SU-DHL-6 (cell line): ENCODE measurements around the gene GP9.

Experiments
- H2AFZ ChIP-seq: fragments of 200-600 bp; sonication (generic); 2 replicates; pipeline ENCODE4 v1.6.1; 2014; ENCODE audit warnings: low read depth, mild to moderate bottlenecking, moderate library complexity, mixed read lengths, antibody characterized with exemption, low read length; ENCODE audit not compliant: severe bottlenecking
- H3F3A ChIP-seq: fragments of 200-600 bp; shearing (Covaris generic); 2 replicates; pipeline ENCODE4 v1.6.0; 2016; ENCODE audit warnings: antibody characterized with exemption, mild to moderate bottlenecking; ENCODE audit not compliant: insufficient read depth
- H3K27ac ChIP-seq: fragments of 200-600 bp; sonication (generic); 2 replicates; pipeline ENCODE4 v1.5.1; 2016; ENCODE audit warnings: low read depth, mild to moderate bottlenecking, low read length, moderate library complexity, mixed read lengths
- H3K27me3 ChIP-seq: fragments of 200-600 bp; sonication (generic), shearing (Covaris generic); 2 replicates; pipeline ENCODE4 v1.6.0; 2014; ENCODE audit warnings: mild to moderate bottlenecking, low read length
- H3K36me3 ChIP-seq: fragments of 200-600 bp; sonication (generic); 2 replicates; pipeline ENCODE4 v1.6.1; 2014; ENCODE audit warnings: mild to moderate bottlenecking, low read length, mixed read lengths
- H3K4me2 ChIP-seq: fragments of 300-600, 200-600 bp; shearing (Covaris generic), sonication (generic); 2 replicates; pipeline ENCODE4 v1.6.0; 2014; ENCODE audit warnings: low read length, low read depth, mild to moderate bottlenecking; ENCODE audit not compliant: poor library complexity, severe bottlenecking
- H3K4me3 ChIP-seq: fragments of 200-600 bp; sonication (generic); 2 replicates; pipeline ENCODE4 v1.5.1; 2014; ENCODE audit warnings: antibody characterized with exemption, low read length, mild to moderate bottlenecking, mixed read lengths; ENCODE audit not compliant: insufficient read depth, poor library complexity, severe bottlenecking
- H3K79me2 ChIP-seq: fragments of 200-600 bp; sonication (generic); 2 replicates; pipeline ENCODE4 v1.6.1; 2014; ENCODE audit warnings: mild to moderate bottlenecking, low read length, moderate library complexity; ENCODE audit not compliant: insufficient read depth
- H3K9ac ChIP-seq: fragments of 200-600 bp; sonication (generic); 2 replicates; pipeline ENCODE4 v1.7.0; 2014; ENCODE audit warnings: mild to moderate bottlenecking, low read length
- H3K9me2 ChIP-seq: fragments of 200-600 bp; sonication (generic); replicated peaks from 2 replicates; pipeline ENCODE4 v1.6.1; 2014; ENCODE audit warnings: low read length; ENCODE audit not compliant: insufficient read depth
- H3K9me3 ChIP-seq: fragments of 200-600 bp; sonication (generic); 2 replicates; pipeline ENCODE4 v1.6.1; 2014; ENCODE audit warnings: low read length, mixed read lengths; ENCODE audit not compliant: insufficient read depth
- H4K20me1 ChIP-seq: fragments of 200-600 bp; sonication (generic); 2 replicates; pipeline ENCODE4 v1.6.1; 2014; ENCODE audit warnings: low read depth, mild to moderate bottlenecking, antibody characterized with exemption, low read length, moderate library complexity, mixed read lengths
- CTCF ChIP-seq: fragments of 200-600 bp; sonication (generic); IDR thresholded peaks from one replicate; pipeline ENCODE4 v1.5.1; 2017; ENCODE audit warnings: antibody characterized with exemption, mild to moderate bottlenecking, low read length, moderate library complexity; ENCODE audit not compliant: insufficient read depth, poor library complexity, severe bottlenecking
- EZH2phosphoT487 ChIP-seq: fragments of 200-600 bp; sonication (generic), shearing (Covaris generic); conservative IDR thresholded peaks from 2 replicates; pipeline ENCODE4 v1.6.1; 2018; ENCODE audit warnings: mild to moderate bottlenecking, antibody characterized with exemption, low read length, moderate library complexity, mixed read lengths

Gene GP9

DNA sequence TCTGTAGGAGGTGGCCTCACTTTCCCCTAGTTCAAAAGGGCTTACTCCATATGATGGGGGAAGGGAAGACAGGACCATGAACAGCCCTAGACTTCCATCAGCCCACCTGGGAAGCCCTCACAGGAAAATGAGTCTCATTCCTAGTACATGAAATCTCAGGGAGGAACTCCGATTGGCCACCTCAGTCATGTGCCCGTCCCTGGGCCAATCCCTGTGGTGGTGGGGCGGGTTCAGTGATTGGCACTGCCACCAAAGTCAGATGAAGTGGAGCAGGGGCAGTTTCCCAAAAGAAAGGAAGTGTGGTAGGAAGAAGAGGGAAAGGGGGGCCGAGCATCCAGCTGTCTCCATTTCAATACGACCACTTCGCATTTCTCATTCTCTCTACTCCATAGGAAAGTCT is 25.9 kb upstream of the GP9 start:
- Histone ChIP-seq H3K4me3 (no peak overlapping the region), H3K4me2 (no peak overlapping the region), H3K9me3 (no peaks in the 10 kb centered on the region), H3K9ac (no peak overlapping the region), H3F3A (no peaks in the 10 kb centered on the region), H3K27ac (no peak overlapping the region), H3K79me2 (no peaks in the 10 kb centered on the region), H3K36me3 (no peaks in the 10 kb centered on the region), H4K20me1 (no peaks in the 10 kb centered on the region), H3K27me3 (no peaks in the 10 kb centered on the region), H2AFZ (no peak overlapping the region), H3K9me2 (no peaks in the 10 kb centered on the region)
- TF ChIP-seq CTCF: no peak
- no peak for TF ChIP-seq EZH2phosphoT487

DNA sequence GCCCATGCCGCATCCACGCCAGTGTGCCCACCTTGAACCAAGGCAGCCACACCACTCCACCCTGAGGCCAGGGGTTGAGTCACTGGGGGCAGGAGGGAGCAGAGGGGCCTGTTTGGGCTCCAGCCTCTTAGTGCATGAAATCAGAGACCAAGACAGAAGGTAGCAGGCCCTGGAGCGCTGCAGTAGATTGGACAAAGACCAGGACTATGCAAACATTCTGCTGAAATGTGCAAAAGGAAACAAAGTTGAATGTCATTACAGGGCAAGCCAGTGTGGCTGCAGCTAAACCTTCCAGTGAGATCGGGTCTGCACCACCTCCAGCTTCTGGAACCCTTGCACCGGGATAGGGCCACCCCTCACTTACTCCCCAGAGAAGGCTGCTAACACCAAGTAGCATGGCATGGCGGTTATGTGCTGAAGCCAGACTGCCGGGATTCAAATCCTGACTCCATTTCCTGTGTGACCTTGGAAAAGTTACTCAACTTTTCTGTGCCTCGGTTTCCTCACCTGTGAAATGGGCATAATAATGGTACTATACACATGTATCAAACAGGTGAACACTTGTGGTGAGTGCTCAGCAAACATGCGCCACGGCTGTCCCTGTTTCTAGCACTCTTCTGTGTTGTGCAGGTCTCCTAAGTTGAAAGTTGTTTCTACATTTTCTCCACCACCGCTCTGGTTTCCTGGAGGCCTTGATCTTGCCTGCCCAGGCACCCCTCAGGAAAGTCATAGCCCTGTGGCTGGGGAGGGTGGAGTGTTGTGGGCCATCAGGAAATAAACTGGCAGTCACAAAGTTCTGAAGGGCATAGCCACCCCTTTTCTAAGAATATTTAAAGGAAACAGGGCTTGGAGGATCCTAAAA is 25.0 kb upstream of the GP9 start:
- no peaks in the 10 kb centered on the region for H3K9me2 ChIP-seq
- no peak overlapping the region for H3K4me2 ChIP-seq
- no peaks in the 10 kb centered on the region for H3F3A ChIP-seq
- no peaks in the 10 kb centered on the region for H4K20me1 ChIP-seq
- TF ChIP-seq EZH2phosphoT487 (no peak), CTCF (no peak)
- H2AFZ ChIP-seq: no peak overlapping the region
- H3K4me3 ChIP-seq: no peak overlapping the region
- no peaks in the 10 kb centered on the region for H3K27me3 ChIP-seq
- no peaks in the 10 kb centered on the region for H3K36me3 ChIP-seq
- H3K27ac ChIP-seq: no peak overlapping the region
- H3K9ac ChIP-seq: no peak overlapping the region
- H3K9me3 ChIP-seq: no peaks in the 10 kb centered on the region
- H3K79me2 ChIP-seq: no peaks in the 10 kb centered on the region

DNA sequence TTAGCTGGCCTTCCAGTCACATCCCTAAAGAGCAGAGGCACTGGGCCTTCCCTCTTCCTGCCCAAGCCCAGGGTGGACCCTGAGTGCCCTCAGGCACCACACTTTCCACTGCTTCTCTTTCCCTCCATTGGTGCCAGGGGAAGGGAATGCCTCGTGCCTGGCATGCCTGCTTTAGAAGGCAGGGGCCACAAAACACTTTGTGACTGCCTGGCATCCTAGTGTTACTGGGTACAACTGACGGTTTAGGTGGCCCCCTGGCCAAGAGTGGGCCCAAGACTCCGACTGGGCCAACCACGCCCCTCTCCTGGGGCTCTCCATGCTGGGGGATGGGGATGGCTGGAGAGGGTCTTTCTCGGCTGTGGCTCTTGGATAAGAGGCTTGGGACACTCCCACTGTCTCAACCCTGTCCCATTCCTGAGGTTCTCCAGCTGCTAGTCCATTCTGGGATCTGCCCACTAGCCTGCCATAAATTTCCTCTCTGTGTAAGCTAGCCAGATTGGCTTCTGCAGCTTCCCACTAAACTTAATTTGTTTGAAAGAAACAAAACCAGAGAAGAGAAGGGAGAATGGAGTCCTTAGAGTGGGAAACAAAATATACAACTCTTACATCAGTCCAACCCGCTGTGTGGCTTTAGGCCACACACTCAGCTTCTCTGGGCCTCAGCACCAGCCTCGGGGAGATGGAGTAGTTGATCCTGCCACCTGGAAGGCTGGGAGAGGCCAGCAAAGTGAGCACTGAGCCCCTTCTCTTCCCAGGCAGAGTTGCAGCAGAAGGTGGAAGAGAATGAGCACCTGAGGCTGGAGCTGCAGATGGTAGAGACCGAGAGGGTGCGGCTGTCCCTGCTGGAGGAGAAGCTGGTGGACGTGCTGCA is 24.1 kb upstream of the GP9 start:
- H3K9ac ChIP-seq: no peak overlapping the region
- H3K27me3 ChIP-seq: no peaks in the 10 kb centered on the region
- no peaks in the 10 kb centered on the region for H3K36me3 ChIP-seq
- no peaks in the 10 kb centered on the region for H3K9me3 ChIP-seq
- no peak overlapping the region for H3K4me2 ChIP-seq
- H3K27ac ChIP-seq: no peak overlapping the region
- no peak overlapping the region for H3K4me3 ChIP-seq
- no peaks in the 10 kb centered on the region for H3F3A ChIP-seq
- TF ChIP-seq EZH2phosphoT487: no peak
- no peak for TF ChIP-seq CTCF
- H2AFZ ChIP-seq: no peak overlapping the region
- H3K79me2 ChIP-seq: no peaks in the 10 kb centered on the region
- no peaks in the 10 kb centered on the region for H3K9me2 ChIP-seq
- no peaks in the 10 kb centered on the region for H4K20me1 ChIP-seq
